ENCODE measurements around the gene FGD5.
A peak's percentile ranks its signal among the peaks of the same experiment; 100 is the strongest.

The FGD5 gene, protein sequence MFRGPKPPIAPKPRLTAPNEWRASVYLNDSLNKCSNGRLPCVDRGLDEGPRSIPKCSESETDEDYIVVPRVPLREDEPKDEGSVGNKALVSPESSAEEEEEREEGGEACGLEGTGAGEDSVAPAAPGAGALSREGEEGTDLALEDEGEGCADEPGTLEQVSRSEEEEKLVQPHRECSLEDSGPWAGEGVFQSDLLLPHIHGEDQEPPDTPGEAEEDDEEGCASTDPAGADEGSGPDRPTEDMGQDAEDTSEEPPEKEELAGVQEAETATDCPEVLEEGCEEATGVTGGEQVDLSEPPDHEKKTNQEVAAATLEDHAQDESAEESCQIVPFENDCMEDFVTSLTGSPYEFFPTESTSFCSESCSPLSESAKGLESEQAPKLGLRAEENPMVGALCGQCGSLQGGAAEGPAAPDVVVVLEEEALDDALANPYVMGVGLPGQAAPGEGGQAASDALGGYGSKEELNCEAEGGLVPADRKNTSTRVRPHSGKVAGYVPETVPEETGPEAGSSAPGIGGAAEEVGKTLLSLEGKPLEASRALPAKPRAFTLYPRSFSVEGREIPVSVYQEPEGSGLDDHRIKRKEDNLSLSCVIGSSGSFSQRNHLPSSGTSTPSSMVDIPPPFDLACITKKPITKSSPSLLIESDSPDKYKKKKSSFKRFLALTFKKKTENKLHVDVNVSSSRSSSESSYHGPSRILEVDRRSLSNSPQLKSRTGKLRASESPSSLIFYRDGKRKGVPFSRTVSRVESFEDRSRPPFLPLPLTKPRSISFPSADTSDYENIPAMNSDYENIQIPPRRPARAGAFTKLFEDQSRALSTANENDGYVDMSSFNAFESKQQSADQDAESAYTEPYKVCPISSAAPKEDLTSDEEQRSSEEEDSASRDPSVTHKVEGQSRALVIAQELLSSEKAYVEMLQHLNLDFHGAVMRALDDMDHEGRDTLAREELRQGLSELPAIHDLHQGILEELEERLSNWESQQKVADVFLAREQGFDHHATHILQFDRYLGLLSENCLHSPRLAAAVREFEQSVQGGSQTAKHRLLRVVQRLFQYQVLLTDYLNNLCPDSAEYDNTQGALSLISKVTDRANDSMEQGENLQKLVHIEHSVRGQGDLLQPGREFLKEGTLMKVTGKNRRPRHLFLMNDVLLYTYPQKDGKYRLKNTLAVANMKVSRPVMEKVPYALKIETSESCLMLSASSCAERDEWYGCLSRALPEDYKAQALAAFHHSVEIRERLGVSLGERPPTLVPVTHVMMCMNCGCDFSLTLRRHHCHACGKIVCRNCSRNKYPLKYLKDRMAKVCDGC (N-terminal part only)

DNA sequence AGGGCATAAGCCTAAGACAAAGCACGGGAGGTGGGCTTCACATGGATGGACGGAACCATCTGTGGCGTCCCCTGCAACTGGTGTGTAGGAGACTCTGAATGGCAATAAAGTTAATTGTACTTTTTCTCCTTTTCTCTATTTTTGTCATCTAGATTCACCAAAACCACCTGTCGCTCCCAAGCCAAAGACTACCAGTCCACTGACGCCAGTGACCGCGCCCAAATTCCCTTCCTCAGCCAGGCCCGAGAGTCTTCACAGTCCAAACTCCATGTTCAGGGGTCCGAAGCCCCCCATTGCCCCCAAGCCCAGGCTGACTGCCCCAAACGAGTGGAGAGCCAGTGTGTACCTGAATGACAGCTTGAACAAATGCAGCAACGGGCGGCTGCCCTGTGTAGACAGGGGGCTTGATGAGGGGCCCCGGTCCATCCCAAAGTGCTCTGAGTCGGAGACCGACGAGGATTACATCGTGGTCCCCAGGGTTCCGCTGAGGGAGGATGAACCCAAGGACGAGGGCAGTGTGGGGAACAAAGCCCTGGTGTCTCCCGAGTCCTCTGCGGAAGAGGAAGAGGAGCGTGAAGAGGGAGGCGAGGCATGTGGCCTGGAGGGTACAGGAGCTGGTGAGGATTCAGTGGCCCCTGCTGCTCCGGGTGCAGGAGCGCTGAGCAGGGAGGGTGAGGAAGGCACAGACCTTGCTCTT, at the start of gene FGD5:
TSS of gene FGD5 (plus strand) at position 159 of the 697 bp plus-strand sequence. CDS start at position 269, 110 bp downstream.
- no peak for DNase-seq

DNA sequence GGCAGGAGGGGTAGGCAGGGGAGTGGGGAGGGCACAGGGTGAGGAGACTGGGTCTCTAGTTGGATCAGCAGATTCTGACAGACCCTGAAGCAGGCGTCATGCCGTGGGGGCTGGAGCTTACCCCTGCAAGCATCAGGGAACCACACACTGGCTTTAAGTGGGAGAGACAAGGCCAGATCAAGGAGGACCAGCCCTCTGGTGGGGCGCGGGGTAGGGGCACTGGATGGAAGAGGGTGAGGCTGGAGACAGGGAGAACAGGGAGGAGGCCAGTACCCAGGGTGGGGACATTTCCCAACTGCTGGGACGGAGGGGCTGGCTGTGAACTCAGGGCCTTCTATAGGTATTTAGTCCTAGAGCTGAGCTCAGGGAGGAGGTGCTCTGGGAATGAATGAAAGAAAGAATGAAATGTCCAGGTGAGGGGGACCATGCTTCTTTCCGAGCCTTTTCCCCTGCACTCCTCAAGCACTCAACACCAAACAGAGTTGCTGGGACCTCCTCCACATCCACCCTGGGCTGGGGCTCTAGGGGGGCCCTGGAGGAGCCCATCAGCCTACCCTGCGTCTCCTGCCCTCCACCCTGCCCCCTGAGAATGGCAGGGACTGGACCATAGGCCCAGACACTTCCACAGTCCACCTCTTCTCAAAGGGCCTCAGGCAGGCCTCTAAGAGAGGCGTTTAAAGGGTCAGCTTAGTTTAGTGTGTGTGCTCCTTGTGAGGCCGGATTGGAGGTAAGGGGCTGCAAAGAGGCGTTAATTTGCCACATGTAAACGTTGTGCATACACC, 49.0 kb upstream of the FGD5 start:
- no peak for DNase-seq

DNA sequence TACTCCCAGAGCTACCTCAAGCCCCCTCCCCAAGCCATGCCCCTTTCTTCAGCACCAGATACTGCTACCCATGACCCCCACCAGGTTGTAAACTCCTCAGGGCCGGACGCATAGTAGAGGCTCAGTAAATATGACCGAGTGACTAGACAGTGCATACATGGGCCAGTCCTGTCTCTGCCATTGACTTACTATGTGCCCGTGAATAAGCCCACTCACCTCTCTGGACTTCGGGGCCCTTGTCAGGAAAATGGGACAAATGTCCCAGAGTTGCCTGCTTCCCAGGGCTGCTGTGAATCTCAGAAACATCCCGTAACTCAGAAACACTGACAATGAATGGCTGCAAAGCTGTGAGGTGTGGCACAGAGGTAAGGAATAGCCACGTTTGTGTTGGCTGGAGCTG, 48.2 kb upstream of the FGD5 start:
- DNase-seq, result no peak

DNA sequence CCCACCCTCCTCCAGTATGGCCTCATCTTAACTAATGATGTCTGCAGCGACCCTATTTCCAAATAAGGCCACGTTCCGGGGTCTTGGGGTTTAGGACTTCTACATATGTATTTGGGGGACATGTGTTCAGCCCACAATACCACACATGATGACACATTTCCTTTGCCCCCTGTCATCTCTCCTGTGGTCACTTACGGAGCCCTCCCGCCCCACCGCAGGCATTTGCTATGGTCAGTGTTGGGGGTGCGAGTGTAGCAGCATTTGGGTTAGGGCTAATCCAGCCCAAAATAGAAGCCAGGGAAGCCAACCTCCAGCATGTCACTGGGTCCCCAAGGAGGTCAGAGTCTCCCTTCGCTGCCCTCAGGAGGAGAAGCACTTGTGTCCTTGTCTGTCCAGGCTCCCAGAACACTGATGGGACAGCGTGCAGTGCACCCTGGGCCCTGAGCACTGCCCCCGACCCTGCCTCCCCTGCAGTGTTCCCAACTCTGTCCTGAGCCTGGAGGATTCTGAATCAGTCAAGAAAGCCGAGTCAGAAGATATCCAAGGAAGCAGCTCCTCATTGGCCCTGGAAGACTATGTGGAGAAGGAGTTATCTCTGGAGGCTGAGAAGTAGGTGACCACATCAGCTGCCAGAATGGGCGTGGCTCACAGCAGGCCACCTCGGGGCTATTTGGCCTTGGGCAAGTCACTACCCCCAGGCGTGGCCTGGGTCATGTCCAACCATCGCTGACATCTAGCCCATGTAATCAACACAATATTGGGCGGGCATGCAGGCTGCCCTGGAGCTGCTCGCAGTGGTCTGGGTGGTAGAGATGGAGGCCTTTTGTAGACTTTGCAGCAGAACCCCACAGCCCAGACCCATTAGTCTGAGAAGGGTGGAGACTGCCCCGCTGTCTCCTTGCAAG, 46.9 kb upstream of the FGD5 start:
- no peak for DNase-seq

DNA sequence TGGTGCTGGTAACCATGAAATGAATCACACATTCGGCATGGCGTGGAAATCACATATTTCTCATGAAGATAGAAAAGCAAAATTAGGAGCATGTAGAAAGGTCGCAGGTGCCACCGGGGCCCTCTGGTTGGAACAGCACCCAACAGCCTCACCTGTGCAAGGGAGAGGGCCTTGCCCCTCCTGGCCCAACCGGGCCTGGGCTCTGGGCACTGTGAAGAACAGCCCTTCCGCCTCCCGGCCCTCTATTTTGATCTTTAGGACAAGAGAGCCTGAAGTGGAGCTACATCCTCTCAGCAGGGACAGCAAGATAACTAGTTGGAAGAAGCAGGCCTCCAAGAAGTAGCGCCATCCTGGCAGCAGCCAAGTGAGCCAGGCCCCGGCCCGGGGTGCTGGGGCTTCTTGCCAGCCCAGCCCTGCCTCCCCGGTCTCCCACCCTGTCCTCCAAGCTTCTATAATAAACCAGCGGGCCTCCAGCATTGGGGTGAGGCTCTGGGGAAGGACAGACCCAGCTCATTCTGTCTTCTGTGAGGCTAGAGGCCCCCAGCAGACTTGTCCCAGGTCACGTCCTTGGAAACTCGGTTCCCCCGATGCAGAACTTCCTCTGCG, 46.1 kb upstream of the FGD5 start:
- no peak for DNase-seq

DNA sequence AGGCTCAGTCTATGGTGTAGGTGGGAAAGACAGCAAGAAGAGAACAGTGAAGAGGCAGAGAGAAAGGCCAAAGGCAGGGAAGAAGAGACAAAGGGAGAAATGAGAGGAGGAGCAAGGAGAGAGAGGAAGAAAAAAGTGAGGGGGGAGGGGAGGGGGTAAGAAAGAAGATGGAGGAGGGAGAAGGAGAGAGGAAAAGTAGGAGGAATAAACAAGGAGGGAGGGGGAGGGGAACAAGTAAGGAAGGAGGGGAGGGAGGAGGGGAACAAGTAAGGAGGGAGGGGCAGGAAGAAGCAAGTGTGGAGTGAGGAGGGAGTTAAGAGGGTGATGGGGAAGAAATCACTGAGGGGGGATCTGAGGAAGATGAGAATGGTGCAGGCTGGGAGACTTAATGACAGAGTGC, 45.5 kb upstream of the FGD5 start:
- no peak for DNase-seq

DNA sequence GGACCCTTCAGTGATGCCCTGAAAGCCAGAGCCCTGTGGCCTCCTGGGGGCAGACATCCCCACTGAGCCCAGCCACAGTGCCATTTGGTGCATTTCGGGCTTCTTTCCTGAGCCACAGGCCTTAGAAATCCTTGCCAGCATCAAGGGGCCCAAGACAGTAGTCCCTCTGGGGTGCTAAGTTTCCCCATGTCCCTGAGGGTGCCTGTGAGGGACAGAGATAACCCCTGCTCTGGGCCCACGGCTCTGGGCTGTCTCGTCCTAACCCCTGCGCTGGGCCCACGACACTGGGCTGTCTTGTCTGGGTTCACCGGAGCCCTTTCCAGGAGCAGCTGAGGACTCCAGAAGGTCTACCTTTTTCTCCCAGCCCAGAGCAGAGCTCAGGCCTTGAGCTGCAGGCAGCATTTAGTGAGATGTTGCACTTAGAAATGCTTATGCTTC, 45.1 kb upstream of the FGD5 start:
- DNase-seq, result no peak

DNA sequence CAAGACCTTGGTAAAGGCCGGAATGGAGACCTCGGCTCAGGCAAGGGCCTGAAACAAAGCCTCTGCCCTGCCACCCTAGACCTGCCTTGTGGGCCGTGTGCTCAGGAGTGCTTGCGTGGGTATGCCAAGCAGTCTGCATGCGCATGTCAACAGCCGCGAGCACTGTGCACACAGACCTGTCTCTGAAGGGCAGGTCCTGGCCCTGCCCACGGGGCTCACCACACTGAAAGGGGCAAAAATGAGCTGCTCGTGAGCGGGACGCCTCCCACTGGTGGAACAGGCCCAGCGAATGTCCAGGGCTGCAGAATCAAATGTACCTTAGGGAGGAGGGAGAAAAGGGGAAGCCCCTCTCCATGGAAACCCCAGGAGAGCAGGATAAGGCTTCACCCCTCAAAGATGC, 44.3 kb upstream of the FGD5 start:
- no peak for DNase-seq

DNA sequence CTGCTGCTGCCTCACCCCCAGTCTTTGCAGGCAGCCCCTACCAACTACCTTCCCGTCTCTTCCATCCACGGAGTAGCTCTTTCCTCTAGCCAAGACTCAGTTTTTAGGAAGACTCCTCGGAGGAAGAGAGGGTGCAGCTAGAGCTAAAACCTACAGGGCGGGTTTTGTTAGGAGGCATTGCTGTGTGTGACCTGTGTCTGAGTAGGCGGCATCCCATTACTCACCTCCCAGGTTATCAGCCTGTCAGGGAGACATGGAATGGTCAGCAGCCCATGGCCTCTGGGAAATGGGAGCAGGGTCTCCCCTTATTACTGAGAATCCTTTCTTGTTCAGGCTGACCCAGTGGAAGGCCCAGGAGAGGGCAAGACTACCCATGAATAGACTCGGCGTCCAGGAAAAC, 43.8 kb upstream of the FGD5 start:
- DNase-seq, result no peak

DNA sequence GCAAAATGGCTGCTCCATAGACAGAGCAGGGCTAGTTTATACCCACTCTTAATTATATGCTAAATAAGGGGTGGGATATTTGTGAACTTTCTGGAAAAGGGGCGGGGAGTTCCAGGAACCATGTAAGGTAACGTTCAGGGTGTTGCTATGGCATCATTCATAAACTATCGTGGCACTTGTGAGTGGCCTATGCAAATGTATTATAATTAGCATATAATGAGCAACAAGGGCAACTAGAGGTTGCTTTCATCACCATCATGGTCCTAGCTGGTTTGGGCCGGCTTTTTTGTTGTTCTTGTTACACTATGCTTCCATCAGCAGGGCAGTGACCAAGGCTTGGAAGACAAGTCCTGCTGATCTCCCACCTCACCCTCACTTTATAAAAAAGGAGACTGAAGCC, 43.2 kb upstream of the FGD5 start:
- DNase-seq, result no peak

DNA sequence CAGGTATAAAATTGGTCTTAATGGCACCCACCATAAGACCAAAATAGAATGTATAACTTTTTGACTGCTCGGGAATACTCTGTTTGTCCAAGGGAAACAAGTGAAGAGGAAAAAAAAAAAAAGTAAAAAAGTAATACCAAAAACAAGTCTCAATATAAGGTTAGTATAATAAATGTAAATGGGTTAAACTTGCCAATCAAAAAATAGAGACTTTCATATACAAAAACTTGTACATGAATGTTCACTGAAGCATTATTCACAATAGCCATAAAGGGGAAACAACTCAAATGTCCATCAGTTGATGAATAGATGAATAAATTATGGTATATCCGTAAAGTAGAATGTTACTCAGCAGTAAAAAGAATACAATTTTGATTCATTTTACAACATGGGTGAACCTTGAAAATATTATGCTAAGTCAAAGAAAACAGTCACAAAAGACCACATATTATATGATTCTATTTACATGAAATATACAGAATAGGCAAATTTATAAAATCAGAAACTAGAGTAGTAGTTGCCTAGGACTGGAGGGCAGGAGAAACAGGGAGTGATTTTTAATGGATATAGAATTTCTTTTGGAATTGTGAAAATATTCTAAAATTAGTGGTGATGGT, 39.6 kb upstream of the FGD5 start:
- DNase-seq, result no peak

DNA sequence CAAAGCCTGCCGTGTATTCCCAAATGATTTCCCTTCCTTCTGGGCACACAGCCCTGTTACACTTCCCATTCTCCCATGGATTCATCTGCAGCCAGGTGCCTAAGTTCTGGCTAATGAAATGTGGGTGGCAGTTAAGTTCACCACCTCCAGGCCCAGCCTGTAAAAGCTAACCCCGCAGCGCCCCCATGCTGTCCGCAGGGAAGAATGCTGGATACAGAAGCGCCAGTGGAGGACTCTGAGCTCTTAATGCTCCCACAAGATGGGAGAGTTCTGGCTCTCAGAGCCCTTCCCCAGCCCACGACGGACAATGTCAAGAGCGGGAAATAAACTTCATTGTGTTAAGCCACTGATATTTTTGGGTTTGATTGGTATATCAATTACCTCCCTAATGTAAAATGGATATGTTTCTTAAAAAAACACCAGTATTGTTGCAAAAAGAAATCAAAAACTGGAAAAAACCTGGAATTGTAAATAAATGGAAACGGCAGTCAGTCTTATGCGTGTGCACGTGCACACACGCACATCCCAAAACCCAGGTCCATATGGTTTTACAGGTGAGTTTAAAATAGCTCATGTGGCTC, 37.7 kb upstream of the FGD5 start:
- peak; percentile 15 for DNase-seq

DNA sequence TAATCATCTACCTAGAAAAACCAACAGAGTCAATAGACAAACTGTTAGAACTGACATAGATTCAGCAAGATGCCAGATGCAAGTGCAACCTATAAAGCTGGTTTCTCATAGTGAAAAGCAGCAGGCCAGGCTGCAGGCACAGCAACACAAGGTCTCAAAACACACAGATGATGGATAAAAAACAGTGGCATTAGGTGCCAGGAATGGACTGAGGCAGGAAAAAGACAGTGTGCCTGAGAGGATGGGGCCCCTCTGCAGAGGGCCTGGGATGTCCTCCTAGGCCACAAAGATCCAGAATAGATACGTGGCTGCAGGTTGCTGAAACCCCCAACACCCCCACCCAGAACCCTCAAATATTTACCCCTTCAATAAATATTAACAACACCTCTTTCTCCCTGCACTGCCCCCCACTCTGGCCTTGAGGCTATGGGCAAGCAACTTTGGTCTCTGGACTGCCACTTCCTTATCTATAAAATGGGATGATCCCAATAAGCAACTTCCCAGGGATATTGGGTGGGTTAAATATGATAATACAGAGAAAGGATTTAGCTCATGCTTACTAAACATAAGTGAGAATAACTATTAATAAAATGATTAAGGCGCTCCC, 35.2 kb upstream of the FGD5 start:
- DNase-seq, result no peak

DNA sequence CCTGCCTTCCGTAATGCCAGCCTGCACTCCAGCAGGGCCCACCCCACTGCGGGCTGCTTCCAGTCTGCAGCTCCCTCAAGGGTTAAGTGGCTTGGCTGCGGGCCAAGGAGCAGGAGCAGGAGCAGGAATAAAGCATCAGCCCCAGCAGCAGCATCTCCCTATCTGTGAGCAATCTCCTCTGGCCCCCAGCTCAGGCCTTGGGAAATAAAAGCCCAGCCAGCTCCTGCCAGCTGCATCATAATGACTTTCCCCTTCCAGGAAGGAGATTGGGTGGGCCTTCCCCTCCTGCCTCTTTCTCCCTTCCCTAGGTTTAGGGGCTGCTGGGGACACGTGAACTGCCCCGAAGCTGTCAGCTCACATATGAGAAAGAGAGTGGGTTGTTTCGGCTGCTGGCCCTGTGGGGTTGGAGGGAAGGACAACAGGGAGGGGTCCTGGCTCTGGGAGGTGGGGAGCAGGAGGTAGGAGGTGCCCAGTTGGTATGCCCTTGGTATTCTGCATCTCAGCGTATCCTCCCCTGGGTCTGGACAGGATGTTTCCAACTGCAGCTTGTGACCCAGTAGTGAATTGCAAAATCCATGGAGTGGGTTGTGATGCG, 34.6 kb upstream of the FGD5 start:
- DNase-seq, result peak; percentile 10

DNA sequence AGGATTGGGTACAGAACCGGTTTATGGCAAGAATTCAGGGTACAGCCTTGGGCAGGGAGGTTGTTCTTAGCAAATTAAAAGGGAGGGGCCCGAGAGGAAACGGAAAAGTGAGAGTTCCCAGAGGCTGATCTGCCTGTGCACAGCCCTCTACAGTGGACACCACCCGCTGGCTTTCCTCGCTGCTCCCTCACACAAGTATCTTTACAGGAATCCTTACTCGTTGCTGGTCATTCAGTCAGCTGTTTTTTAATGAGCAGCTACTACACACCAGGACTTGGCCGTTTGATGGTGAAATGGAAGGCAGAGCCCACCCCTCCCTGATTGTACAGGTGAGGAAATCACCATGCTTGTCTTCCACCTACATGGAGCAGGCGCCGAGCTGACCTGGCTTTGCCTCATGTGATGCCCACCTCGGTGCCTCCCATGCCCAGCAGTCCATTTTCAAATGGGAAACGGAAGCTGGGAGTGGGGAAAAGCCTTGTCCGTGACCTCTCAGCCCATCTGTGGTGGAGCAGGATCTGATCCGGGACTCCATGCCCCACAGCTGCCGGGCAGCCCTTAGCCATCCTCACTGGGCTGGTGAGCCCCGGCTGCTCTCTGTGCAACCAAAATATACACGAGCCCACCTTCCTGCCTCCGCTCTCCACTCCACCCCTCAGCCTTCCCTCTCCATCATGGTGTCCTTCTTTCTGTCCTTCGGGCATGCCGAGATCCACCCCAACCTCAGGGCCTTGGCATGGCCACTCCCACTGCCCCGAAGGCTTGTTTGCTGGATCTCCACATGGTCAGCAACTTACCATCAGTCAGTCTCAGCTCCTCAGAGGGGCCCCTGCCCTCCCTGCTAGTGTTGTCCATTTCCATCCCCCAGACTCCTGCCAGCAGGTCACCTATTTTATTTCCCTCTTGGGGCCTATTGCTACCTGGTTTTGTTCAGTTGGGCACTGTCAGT, 33.3 kb upstream of the FGD5 start:
- DNase-seq, result no peak

DNA sequence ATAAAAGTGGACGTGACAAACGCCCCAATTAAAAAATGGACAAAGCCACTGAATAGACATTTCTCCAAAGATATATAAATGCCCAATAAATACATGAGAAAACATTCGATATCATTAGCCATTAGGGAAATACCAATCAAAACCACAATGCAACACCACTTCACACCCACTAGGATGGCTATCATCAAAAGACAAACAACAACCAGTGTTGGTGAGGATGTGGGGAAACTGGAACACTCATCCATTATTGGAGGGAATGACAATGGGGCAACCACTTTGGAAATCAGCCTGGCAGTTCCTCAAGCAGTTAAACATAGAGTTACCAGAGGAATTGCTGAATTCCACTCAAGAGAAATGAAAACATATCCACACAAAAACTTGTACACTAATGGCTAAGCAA, 32.4 kb upstream of the FGD5 start:
- no peak for DNase-seq

DNA sequence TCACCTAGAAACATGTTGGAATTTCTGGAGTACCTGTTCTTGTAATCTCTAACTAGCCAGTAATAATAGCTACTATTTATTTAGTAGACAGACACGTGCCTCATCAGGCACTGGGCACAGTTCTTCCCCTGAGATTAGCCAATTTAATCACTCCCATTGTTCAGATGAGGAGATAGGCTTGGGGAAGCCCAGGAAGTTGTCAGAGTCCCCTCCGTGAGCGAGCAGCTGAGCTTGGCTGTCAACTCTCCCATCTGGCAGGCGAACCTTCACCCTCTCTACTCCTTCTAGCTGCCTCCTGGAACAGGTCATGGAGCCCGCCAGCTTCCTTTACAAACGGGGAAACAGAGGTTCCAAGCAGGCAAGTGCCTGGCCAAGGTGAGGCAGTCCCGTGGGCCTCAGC, 31.1 kb upstream of the FGD5 start:
- no peak for DNase-seq

Data from fibroblast of skin of right quadriceps (primary cell).